ENCODE data around the gene FEV.

Gene FEV

DNA sequence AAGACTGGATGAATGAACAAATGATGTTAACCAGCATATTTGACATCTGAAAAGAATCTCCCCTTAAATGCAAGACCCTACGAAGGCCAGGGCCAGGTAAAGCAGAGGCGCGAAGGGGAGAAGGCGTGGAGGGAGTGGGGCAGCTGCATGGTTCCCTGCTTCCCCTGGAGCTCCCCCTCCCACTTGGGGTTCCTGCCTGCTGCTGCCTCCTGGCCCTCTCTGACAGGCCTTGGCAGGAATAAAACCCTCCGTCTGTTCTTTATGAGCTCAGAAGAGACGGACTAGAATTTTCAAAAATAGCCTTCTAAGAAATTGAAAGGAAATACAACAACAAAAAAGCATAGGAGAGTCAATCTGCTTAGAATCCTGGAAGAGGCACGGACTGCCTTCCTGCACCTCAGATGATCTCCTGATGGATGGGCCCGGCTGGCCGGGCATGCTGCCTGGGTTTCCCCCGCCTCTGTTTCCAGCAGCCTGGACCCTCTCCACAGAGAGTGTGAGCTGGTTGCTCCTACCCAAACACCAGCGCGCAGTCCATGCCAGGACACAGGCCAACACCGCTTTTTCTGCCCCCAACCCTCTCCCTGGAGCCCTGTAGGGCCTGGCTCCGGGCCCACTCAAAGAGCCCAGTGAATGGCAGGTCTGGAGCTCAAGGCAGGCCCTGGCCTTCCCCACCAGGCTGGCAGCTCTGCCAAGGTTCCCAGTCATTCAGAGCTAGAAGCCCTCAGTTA lies 32.4 kb upstream of the FEV start:
- DNase-seq (ENCODE audit: low read depth in 1 of 2, low spot score in 1 of 2) = no peak

GRCh38 chr2:219016721-219017120 lies 31.7 kb upstream of the FEV start:
- DNase-seq (ENCODE audit: low read depth in 1 of 2, low spot score in 1 of 2) = no peak

DNA sequence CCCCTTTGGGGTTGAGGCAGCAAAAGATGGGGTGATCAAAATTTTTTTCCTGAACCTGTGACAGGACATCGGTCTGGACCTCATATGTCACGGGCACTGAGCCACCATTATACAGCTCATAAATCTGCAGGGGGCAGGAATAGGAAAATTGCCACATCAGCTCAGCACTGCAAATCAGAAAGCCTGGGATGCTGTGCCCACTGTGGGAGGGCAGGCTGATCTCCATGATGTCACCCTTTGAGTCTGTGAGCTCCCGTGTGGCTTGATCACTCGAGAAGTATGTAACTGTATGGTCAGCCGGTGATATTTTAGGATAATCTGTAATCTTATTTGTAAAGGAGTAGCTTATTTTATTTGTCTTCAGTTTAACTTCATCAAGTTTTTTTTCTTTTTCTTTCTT lies 25.9 kb upstream of the FEV start:
- no peak for DNase-seq (ENCODE audit: low read depth in 1 of 2, low spot score in 1 of 2)

DNA sequence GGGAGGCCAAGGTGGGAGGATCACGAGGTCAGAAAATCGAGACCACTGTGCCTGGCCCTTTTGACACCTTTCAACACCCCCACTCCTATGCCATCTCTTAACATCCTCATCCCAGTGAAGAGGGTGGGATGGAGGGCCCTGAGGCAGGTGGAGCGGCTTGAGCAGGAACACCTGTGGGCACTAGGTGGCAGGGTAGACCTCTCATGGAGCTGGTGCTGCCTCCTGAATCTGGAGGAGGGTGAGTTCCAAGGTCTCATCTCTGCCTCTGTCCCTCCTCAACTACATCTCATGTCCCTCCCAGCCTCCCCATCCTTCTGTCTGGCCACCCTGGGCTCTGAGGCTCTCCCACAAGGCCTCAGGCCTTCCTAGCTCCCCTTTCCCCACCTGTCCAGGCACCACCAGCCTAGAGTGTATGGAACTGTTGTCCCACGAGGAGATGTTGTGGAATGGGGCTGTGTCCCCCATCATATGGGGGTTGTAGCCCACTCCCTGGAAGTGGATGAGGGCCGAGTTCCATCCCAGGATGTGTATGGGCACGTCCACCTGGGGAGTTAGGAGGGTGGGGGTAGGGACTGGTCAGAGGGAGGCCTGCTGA lies 25.3 kb upstream of the FEV start:
- peak in 1 of 2 donors; percentile 11 for DNase-seq (ENCODE audit: low read depth in 1 of 2, low spot score in 1 of 2)

DNA sequence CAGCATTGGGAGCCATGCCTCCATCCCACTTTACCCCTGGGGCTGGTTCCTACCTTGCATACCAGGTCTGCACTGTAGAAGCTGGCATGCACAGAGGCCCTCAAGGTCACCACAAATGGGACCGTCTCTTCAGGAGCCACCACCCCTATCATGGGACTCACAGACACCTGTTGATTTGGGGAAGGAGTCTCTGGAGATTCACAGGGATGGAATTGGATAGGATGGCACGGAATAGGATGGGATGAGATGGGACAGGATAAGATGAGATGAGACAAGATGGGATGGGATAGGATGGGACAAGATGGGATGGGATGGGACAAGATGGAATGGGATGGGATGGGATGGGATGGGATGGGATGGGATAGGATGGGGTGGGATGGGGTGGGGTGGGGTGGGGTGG lies 24.3 kb upstream of the FEV start:
- no peak for DNase-seq (ENCODE audit: low read depth in 1 of 2, low spot score in 1 of 2)

DNA sequence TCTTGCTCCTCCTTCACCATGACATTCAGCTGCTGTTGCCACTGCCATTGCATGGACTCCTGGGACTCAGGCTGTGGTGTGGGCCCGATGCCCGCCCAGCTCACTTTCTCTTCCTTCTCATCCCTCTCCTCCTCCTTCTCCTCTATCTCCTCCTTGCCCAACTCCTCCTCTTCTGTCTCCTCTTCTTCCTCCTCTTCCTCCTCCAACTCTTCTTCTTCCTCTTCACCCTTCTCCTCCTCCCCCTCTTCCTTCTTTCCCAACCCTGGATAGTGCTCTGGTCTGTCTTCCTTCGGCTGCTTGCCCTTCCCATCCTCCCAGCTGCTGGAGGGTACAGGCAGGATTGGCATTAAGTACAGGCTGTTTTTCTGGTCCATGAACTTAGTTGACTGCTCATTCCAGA lies 19.0 kb upstream of the FEV start:
- DNase-seq (ENCODE audit: low read depth in 1 of 2, low spot score in 1 of 2) = no peak

- DNase-seq (ENCODE audit: low read depth in 1 of 2, low spot score in 1 of 2) = no peak
Measured at GRCh38 chr2:219003267-219003634, 18.3 kb upstream of the FEV start.

DNA sequence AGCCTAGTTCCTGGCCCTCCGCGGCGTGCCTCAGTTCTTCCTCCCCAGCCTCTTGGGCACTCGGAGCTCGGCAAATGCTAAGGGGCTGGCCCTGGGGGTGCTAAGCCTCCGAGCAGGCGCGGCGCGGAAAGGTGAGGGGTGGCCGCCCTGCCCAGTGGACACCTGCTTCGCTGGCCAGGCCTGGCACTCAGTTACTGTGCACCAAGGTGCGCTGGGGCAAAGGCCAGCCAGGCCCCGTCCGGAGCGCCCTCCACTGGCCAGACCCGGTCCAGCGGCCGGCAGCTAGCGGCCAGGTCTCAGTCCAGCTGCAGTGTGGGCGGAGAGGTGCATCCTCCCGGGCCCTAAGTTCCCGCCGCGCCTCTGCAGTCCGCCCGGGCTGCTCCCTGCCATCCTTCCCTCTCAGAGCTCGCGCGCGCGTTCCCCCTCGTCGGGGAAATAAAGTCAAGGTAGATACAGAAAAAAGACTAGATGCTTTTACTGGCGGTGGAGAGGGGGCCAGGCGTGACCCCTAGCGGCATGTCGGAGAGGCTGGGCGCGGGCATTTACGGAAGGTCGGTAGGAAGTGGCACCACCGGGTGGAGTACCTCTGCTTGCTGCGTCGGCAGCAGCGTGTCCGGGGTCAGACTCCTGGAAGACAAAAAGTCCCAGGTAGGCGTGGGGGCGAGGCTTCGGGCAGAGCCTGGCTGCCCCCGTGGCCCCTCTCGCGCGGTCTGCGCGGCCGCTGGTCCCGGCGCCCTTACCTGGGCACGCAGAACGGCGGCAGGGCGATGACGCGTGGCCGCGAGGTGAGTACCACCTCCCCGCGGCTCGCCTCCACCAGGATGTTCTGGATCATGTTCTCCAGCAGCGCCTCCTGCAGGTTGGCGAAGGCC lies 17.6 kb upstream of the FEV start:
- DNase-seq (ENCODE audit: low read depth in 1 of 2, low spot score in 1 of 2) = no peak

DNA sequence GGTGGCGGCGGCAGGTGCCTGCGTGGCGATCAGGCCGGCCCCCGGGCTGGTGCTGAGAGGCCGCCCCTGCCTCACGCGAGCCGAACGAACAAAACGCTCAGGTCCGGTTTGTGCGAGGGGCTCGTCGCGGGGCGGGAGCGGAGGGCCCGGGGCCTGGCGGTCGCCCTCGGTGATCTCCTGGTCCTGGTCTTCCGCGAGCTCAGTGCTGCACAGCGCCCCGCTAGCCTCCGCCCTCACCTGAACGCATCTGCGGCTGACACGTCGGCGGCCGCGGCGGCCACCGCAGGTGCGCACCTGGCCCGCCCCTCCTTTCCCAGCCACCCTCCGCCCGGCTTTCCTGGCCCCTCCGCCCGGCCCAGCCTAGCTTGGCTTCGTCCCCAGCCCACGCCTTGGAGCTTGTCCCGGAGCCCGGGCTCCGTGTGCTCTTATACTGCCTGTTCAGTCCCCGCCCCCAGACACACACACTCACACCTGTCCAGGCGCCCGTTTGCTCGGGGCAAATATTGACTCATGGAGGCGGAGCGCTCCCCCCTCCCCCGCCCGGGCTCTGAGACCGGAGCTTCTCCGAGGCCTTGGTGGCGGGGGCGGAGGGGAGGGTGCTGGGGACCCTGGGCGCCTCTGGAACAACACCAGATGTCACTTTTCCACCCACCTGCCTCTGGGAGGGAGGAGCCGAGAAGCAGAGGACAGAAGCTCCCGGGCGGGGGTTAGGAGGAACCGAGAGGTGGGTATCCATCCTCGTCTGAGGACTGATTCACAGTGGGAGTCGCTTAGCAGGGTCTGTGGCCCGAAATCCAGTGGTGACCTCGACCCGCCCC lies 16.8 kb upstream of the FEV start:
- peak in 1 of 2 donors; percentile 24 for DNase-seq (ENCODE audit: low read depth in 1 of 2, low spot score in 1 of 2)

GRCh38 chr2:219001100-219001576 lies 16.2 kb upstream of the FEV start:
- DNase-seq (ENCODE audit: low read depth in 1 of 2, low spot score in 1 of 2) = no peak

DNA sequence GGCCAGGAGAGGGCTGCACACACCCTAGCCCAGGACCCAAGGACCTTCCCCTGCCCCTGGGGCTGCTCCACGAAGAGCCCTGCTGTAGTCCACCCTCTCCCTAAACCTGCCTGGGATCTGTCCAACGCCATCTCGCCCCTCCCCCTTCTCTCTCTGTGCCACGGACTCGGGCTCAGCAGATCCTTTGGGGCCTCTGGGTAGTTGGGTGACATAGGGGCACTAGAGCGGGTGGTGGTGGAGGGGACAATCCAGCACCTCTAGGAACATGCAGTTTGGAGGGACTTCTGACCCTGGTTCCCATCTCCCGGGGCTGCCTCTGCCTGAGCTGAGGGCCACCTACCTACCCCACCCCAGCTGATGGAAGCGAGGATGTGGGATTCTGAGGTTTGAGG lies 15.6 kb upstream of the FEV start:
- no peak for DNase-seq (ENCODE audit: low read depth in 1 of 2, low spot score in 1 of 2)

DNA sequence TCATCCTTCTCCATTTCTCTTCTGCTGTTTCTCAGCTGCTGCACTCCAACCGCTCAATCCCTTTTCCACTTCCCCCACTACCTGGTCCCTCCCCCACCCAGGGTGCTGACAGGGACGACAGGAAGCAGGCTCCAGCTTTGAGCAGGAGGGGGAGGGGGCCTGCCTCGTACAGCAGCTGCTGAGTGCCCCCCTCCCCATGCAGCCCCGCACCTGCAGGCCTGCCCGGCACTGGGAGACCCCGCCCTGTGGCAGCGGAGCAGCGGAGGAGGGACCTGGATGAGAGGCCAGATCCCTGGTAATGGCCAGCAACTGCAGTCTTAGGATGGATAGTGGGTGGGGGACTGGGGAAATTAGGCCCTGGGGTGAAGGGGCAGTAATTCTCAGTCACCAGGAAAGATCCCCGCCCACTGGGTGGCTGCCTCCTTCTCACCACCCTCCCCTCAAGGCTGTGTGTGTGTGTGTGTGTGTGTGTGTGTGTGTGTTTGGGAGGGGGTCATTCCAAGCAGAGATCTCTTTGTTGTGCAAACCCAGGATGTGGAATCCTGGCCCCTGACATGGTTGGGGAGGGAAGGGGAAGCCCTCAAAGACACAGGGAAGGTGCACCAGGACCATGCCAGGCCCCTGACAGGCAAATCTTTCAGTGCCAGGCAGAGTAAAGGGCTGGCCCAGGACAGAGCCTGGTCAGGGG lies 15.0 kb upstream of the FEV start:
- no peak for DNase-seq (ENCODE audit: low read depth in 1 of 2, low spot score in 1 of 2)

- DNase-seq (ENCODE audit: low read depth in 1 of 2, low spot score in 1 of 2) = no peak
Measured at GRCh38 chr2:218999021-218999880, 14.3 kb upstream of the FEV start.

DNA sequence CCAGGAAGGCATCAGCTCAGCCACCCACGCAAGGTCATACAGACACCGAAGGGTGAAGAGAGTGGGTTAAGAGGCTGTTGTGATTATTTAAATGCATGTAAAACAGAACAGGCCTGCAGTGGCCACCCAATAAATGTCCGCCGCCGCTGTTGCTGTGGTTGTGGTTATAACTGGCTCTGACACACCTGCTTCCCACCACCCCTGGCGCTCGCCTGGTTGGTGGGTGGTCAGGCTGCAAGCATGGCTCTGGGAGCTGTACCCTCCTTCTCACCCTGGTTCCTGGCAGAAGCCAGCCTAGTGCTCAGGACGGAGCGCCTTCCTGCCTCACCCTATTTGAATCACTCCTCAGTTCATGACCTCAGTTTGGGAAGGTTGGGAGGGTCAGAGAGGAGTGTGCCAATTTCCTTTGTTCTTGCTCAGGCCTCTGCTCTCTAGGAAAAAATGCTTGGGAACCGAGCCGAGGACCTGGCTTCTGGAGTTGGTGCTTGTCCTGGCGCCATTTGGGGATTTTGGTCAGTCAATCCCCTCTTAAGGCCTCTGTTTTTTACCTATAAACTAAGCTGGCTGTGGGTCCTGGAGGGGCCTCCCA lies 13.5 kb upstream of the FEV start:
- DNase-seq (ENCODE audit: low read depth in 1 of 2, low spot score in 1 of 2) = no peak

GRCh38 chr2:218997731-218998130 lies 12.7 kb upstream of the FEV start:
- DNase-seq (ENCODE audit: low read depth in 1 of 2, low spot score in 1 of 2) = no peak

DNA sequence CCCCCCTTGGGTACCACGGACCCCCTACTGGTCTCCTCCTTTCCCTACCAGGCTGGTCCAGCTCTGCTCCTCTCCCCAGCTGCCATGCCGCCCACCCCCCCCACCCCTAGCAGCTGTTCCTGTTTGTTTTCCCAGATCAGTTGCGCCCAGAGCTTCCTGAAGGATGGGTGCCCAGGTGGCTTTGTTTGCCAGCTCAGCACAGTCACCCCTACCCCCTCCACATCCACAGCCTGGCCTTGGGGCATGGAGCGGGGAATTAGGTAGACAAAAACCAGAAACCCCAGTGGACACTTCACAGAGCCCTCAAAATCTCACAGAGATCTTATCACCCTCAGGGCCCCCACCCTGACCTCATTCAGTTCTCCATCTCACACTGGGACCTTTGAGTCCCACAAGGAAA lies 12.0 kb upstream of the FEV start:
- no peak for DNase-seq (ENCODE audit: low read depth in 1 of 2, low spot score in 1 of 2)

DNA sequence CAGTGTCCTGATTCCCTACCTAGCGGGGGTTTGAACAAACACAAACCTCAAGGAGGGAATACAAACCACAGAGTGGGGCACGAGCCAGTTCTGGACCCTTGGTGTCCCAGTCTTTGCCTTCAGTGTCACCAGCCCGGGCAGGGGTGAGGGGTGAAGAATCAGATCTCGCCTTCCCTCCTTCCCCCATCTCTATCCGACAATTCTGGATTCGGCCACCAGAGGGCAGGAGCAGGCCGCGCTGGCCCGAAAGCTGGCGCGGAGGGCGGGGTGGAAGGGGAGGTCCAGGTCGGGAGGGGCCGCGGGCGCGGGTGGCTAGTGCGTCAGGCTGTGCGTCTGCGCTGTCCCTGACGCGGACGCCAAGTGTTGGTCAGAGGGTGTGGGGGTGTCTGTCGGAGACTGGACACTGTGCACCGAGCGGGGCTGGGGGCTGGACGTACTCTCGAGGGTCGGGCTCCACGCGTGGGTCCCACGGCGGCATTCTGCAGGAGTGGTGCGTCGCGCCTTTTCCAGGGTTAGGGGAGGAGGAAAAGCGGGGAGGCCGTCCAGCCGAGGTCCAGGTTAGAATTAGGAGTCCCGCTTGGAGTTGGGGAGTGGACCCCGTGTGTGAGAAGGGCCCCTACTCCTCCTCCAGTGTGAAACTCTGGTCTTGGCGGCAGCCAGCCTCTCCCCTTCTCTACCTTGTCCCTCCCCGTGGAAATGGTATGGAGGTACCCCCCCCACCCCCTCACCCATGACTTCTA lies 11.2 kb upstream of the FEV start:
- peak; percentile 69 to 71 for DNase-seq (ENCODE audit: low read depth in 1 of 2, low spot score in 1 of 2)

GRCh38 chr2:218995561-218995960 lies 10.6 kb upstream of the FEV start:
- DNase-seq (ENCODE audit: low read depth in 1 of 2, low spot score in 1 of 2) = no peak

Data from activated CD4-positive, alpha-beta T cell treated with anti-CD3 and anti-CD28 coated beads, Interleukin-2, amount 50 U/mL, for 24 hours (primary cell).